Measurements from ENCODE around the gene SYT17. TPM values are rescaled to one million over a fixed set of nuclear protein-coding genes. Genes with fewer than 3 reads are reported as not detected.

Gene SYT17
- total and polyA plus RNA-seq, 3 donors from 2014 or later, result 0.75 to 3.7 (median 3.1) TPM

- Histone ChIP-seq H3K27ac (peak overlapping the region; percentile 41 to 65), H3K36me3 (ENCODE audit: low read depth, missing control alignments) (no peaks in the 10 kb centered on the region), H3K4me3 (no peak overlapping the region), H3K4me1 (no peaks in the 10 kb centered on the region), H3K9me3 (no peaks in the 10 kb centered on the region), H3K27me3 (no peaks in the 10 kb centered on the region)
- peak; percentile 31 for DNase-seq
- WGBS, 2 donors, result 44 to 56% methylated on average over 11 of the region's 11 CpGs
- intact Hi-C loops (cut with DNase I; ENCODE audit: low total_unique reads), result no loop called here
- no peak for TF ChIP-seq POLR2A (IDR thresholded peaks at IDR 0.05)
These were observed 36.9 kb upstream of the SYT17 start for GRCh38 chr16:19130852-19131824.

GRCh38 chr16:19131825-19132218 lies 36.2 kb upstream of the SYT17 start:
- Histone ChIP-seq H3K4me1 (no peaks in the 10 kb centered on the region), H3K27ac (peak overlapping the region in 1 of 2 donors; percentile 65), H3K9me3 (no peaks in the 10 kb centered on the region), H3K4me3 (no peak overlapping the region), H3K27me3 (no peaks in the 10 kb centered on the region), H3K36me3 (ENCODE audit: low read depth, missing control alignments) (no peaks in the 10 kb centered on the region)
- intact Hi-C loops (cut with DNase I; ENCODE audit: low total_unique reads), result no loop called here
- DNase-seq, result no peak
- TF ChIP-seq POLR2A (IDR thresholded peaks at IDR 0.05) (no peak), CTCF (IDR thresholded peaks at IDR 0.05) (no peak)

- intact Hi-C loops (cut with DNase I; ENCODE audit: low total_unique reads), result no loop called here
- Histone ChIP-seq H3K4me1 (no peaks in the 10 kb centered on the region), H3K36me3 (ENCODE audit: low read depth, missing control alignments) (no peaks in the 10 kb centered on the region), H3K9me3 (no peaks in the 10 kb centered on the region), H3K27ac (no peak overlapping the region), H3K4me3 (no peak overlapping the region), H3K27me3 (no peaks in the 10 kb centered on the region)
- no peak for TF ChIP-seq CTCF (IDR thresholded peaks at IDR 0.05)
- WGBS, 2 donors, result 83 to 91% methylated on average over 1 of the region's 1 CpG
- no peak for DNase-seq
These were observed 35.8 kb upstream of the SYT17 start for GRCh38 chr16:19132255-19132654.

- TF ChIP-seq CTCF (IDR thresholded peaks at IDR 0.05), result no peak
- TF ChIP-seq POLR2A (IDR thresholded peaks at IDR 0.05), result no peak
- H3K27me3 ChIP-seq, result no peaks in the 10 kb centered on the region
- no peaks in the 10 kb centered on the region for H3K4me1 ChIP-seq
- no peaks in the 10 kb centered on the region for H3K36me3 ChIP-seq (ENCODE audit: low read depth, missing control alignments)
- intact Hi-C loops (cut with DNase I; ENCODE audit: low total_unique reads), result no loop called here
- no peak for DNase-seq
- no peaks in the 10 kb centered on the region for H3K9me3 ChIP-seq
- 82 to 93% methylated on average over 11 of the region's 11 CpGs for WGBS, 2 donors
- H3K27ac ChIP-seq, result no peak overlapping the region
- no peak overlapping the region for H3K4me3 ChIP-seq
These were observed 35.1 kb upstream of the SYT17 start for GRCh38 chr16:19132898-19133297.

- WGBS, 2 donors, result 92% methylated on average over 1 of the region's 1 CpG
- Histone ChIP-seq H3K9me3 (no peaks in the 10 kb centered on the region), H3K4me3 (no peak overlapping the region), H3K4me1 (no peaks in the 10 kb centered on the region), H3K36me3 (ENCODE audit: low read depth, missing control alignments) (no peaks in the 10 kb centered on the region), H3K27ac (no peak overlapping the region), H3K27me3 (no peaks in the 10 kb centered on the region)
- DNase-seq, result no peak
- no peak for TF ChIP-seq POLR2A (IDR thresholded peaks at IDR 0.05)
- intact Hi-C loops (cut with DNase I; ENCODE audit: low total_unique reads), result no loop called here
These were observed 34.4 kb upstream of the SYT17 start for GRCh38 chr16:19133600-19133999.

Data from testis (tissue), 3 donors.